H1 (cell line): ENCODE measurements around the gene FAM76B.

Source experiments
- CBX5 ChIP-seq: fragments of 300-800, 300-1000 bp; sonication (generic); IDR thresholded peaks from 2 replicates; pipeline ENCODE4 v1.7.1; 2016; ENCODE audit warnings: antibody characterized with exemption, low read length, low read depth
- EZH2 ChIP-seq: fragments of 200-600 bp; sonication (generic); IDR thresholded peaks from 2 replicates; pipeline ENCODE4 v1.7.1; 2012; ENCODE audit warnings: low read depth, mild to moderate bottlenecking, moderate library complexity, low read length, inconsistent platforms; ENCODE audit not compliant: severe bottlenecking
- GTF2F1 ChIP-seq: IDR thresholded peaks from 2 replicates; pipeline ENCODE4 v1.6.1; 2012; ENCODE audit warnings: low read depth, low read length, improper control_type of control experiment, borderline replicate concordance
- HDAC2 ChIP-seq, 2 experiments: fragments of 300-600 bp in 1 of 2; sonication (generic) in 1 of 2; IDR thresholded peaks; 2 replicates each; pipeline ENCODE4 v1.6.1; 2011 to 2012; ENCODE audit warnings: low read depth in 2 of 2, low read length in 2 of 2, mild to moderate bottlenecking in 2 of 2, moderate library complexity in 2 of 2, borderline replicate concordance in 1 of 2, inconsistent platforms in 1 of 2
- JUN ChIP-seq: IDR thresholded peaks from 2 replicates; pipeline ENCODE4 v1.6.1; 2011; ENCODE audit warnings: low read depth, mild to moderate bottlenecking, improper control_type of control experiment, low read length
- POLR2A ChIP-seq, 2 experiments: IDR thresholded peaks; 1 replicate in 1 of 2; 2 replicates in 1 of 2; pipeline ENCODE4 v1.6.1; 2011; ENCODE audit warnings: low read depth in 2 of 2, low read length in 2 of 2, mild to moderate bottlenecking in 2 of 2; ENCODE audit errors: control extremely low read depth in 1 of 2
- RBBP5 ChIP-seq: IDR thresholded peaks from 2 replicates; pipeline ENCODE4 v1.7.1; 2012; ENCODE audit warnings: low read depth, mild to moderate bottlenecking, inconsistent platforms, low read length, moderate library complexity, borderline replicate concordance
- SIN3A ChIP-seq, 2 experiments: IDR thresholded peaks in 1 of 2; conservative IDR thresholded peaks in 1 of 2; 2 replicates each; pipeline ENCODE4 v1.6.1; 2011 to 2012; ENCODE audit warnings: low read length in 2 of 2, improper control_type of control experiment in 1 of 2, low read depth in 1 of 2, mild to moderate bottlenecking in 1 of 2
- TAF1 ChIP-seq: IDR thresholded peaks from 2 replicates; pipeline ENCODE4 v1.6.1; 2011; ENCODE audit warnings: mild to moderate bottlenecking, low read depth, low read length
- TBP ChIP-seq: IDR thresholded peaks from 2 replicates; pipeline ENCODE4 v1.6.1; 2011; ENCODE audit warnings: low read depth, low read length, improper control_type of control experiment
- TF ChIP-seq, protein P1 (sequence below), 3 experiments: IDR thresholded peaks; 1 replicate in 2 of 3; 2 replicates in 1 of 3; pipeline versions ENCODE4 v1.5.1 to v1.6.1; 2011; ENCODE audit warnings: low read length in 3 of 3, mild to moderate bottlenecking in 3 of 3, inconsistent platforms in 2 of 3, low read depth in 1 of 3, moderate library complexity in 1 of 3; ENCODE audit not compliant: insufficient read depth in 1 of 3; ENCODE audit errors: control extremely low read depth in 1 of 3
- TF ChIP-seq, protein P2 (sequence below): IDR thresholded peaks from 2 replicates; pipeline ENCODE4 v1.6.1; 2012; ENCODE audit warnings: inconsistent platforms

DNA sequence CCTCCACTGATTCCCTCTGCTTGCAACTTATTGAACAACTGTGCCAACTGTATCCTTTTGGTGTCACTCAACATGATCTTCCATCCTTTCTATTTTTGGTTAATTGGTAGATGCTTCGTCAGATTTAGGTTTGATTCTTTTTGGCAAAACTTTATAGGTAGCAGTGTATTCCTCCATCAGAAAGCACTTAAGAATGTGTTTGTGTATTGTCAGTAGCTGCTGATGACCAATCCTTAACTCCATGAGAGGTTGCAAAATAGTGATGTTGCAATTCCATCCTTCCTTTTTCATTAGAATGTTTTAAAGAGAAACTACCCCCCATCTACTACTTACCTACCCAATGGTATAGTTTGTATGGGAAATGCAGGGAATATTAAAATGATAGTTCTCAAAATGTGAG lies 22.1 kb downstream of the FAM76B start:
- TF ChIP-seq JUN (no peak), TBP (no peak), POLR2A (IDR thresholded peaks at IDR 0.05; ENCODE audit: control extremely low read depth in 1 of 2, low read depth in 2 of 2, low read length in 2 of 2) (no peak), SIN3A (conservative IDR thresholded peaks at IDR 0.05 in 1 of 2, IDR thresholded peaks at IDR 0.05 in 1 of 2; ENCODE audit: low read depth in 1 of 2, low read length in 2 of 2) (no peak), GTF2F1 (no peak), CBX5 (no peak), HDAC2 (IDR thresholded peaks at IDR 0.05; ENCODE audit: borderline replicate concordance in 1 of 2, low read depth in 2 of 2, low read length in 2 of 2) (no peak), TAF1 (no peak), RBBP5 (no peak), EZH2 (no peak)
- TF ChIP-seq, protein P1, sequence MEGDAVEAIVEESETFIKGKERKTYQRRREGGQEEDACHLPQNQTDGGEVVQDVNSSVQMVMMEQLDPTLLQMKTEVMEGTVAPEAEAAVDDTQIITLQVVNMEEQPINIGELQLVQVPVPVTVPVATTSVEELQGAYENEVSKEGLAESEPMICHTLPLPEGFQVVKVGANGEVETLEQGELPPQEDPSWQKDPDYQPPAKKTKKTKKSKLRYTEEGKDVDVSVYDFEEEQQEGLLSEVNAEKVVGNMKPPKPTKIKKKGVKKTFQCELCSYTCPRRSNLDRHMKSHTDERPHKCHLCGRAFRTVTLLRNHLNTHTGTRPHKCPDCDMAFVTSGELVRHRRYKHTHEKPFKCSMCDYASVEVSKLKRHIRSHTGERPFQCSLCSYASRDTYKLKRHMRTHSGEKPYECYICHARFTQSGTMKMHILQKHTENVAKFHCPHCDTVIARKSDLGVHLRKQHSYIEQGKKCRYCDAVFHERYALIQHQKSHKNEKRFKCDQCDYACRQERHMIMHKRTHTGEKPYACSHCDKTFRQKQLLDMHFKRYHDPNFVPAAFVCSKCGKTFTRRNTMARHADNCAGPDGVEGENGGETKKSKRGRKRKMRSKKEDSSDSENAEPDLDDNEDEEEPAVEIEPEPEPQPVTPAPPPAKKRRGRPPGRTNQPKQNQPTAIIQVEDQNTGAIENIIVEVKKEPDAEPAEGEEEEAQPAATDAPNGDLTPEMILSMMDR (IDR thresholded peaks at IDR 0.05; ENCODE audit: control extremely low read depth in 1 of 3, insufficient read depth in 1 of 3, low read depth in 1 of 3, low read length in 3 of 3) = no peak
- TF ChIP-seq, protein P2, sequence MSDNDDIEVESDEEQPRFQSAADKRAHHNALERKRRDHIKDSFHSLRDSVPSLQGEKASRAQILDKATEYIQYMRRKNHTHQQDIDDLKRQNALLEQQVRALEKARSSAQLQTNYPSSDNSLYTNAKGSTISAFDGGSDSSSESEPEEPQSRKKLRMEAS = no peak
